OCI-LY3 (cell line): ENCODE data around the gene YLPM1.
A peak's percentile ranks its signal among the peaks of the same experiment; 100 is the strongest.

Source experiments
- H2AFZ ChIP-seq: fragments of 200-600, 300-600 bp; shearing (Covaris generic); 2 replicates; pipeline ENCODE4 v1.6.0; 2014; ENCODE audit warnings: antibody characterized with exemption, low read depth, low read length
- H3K27ac ChIP-seq: fragments of 200-600, 300-600 bp; sonication (generic); 2 replicates; pipeline ENCODE4 v1.5.1; 2014; ENCODE audit warnings: mild to moderate bottlenecking, low read length, moderate library complexity, mixed read lengths
- H3K27me3 ChIP-seq: fragments of 200-600, 300-600 bp; sonication (generic); 2 replicates; pipeline ENCODE4 v1.6.1; 2014; ENCODE audit warnings: low read depth, low read length, mixed read lengths
- H3K36me3 ChIP-seq: fragments of 200-600, 300-600 bp; sonication (generic); replicated peaks from 2 replicates; pipeline ENCODE3; 2014; ENCODE audit warnings: low read depth, low read length, mixed read lengths
- H3K4me1 ChIP-seq: fragments of 300-600, 200-600 bp; sonication (generic); 2 replicates; pipeline ENCODE4 v1.6.1; 2014; ENCODE audit warnings: low read length, mixed read lengths
- H3K4me2 ChIP-seq: fragments of 200-600, 300-600 bp; sonication (generic); 2 replicates; pipeline ENCODE4 v1.6.1; 2014; ENCODE audit warnings: low read length, mixed read lengths
- H3K4me3 ChIP-seq: fragments of 300-600, 200-600 bp; sonication (generic); 2 replicates; pipeline ENCODE4 v1.5.1; 2014; ENCODE audit warnings: antibody characterized with exemption, mild to moderate bottlenecking, low read length, moderate library complexity
- H3K79me2 ChIP-seq: fragments of 300-600, 200-600 bp; shearing (Covaris generic); 2 replicates; pipeline ENCODE4 v1.6.1; 2014; ENCODE audit warnings: mild to moderate bottlenecking, low read length, mixed read lengths
- H3K9ac ChIP-seq: fragments of 300-600, 200-600 bp; shearing (Covaris generic); 2 replicates; pipeline ENCODE4 v1.6.0; 2014; ENCODE audit warnings: mild to moderate bottlenecking, low read length, moderate library complexity
- H3K9me3 ChIP-seq: fragments of 200-600, 300-600 bp; shearing (Covaris generic); 2 replicates; pipeline ENCODE4 v1.6.1; 2014; ENCODE audit warnings: low read length, mixed read lengths; ENCODE audit not compliant: insufficient read depth
- H4K20me1 ChIP-seq: fragments of 200-600, 300-600 bp; sonication (generic); 2 replicates; pipeline ENCODE4 v1.6.1; 2016; ENCODE audit warnings: low read length, mixed read lengths; ENCODE audit not compliant: insufficient read depth
- EZH2phosphoT487 ChIP-seq: fragments of 200-600 bp; shearing (Covaris generic); IDR thresholded peaks from 2 replicates; pipeline ENCODE4 v1.6.1; 2018; ENCODE audit warnings: antibody characterized with exemption, mixed run types, low read depth
- TF ChIP-seq, protein P1 (sequence below): fragments of 200-600, 300-600 bp; sonication (generic); IDR thresholded peaks from 2 replicates; pipeline ENCODE4 v1.5.1; 2014; ENCODE audit warnings: antibody characterized with exemption, low read length, low read depth

The YLPM1 gene

DNA sequence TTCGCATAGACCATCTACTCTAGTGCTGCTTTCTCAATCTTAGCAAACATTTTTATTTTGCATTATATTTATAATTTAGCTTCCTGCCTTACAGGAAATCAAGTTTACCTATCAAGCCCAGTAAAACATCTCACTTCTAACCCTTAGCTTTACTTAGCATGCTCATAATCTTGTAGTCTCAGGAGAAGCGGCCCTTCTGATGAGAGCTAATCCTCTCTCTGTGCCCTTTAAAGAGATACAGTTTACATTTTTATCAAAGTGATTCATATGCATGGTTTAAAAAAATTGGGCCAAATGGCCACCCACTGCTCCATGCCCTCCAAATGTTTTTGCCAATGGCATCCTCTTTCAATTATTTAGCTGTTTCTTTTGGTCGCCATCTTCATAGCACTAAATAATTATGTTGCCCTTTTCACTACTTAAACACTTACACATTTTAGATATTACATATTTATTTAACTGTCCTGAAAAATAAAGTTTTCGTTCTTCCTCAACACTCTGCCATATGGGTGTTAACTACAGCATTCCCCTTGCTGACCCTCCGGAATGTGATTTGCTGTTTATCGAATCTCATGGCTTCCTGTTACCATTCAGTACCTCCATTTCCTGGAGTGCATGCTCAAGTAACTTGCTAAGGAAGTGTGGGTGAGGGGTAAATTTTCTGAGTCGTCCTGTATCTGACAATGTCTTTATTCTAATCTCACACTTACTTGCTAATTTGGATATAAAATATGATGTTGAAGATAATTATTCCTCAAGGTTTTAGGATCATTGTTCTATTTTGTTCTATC lies 29.3 kb downstream of the YLPM1 start:
- Histone ChIP-seq H3K9ac (no peak overlapping the region), H3K36me3 (peaks cover 25% of the 10 kb centered on the region), H3K27me3 (no peaks in the 10 kb centered on the region), H3K9me3 (no peaks in the 10 kb centered on the region), H3K4me3 (no peak overlapping the region), H3K4me1 (peaks cover 8% of the 10 kb centered on the region), H3K4me2 (no peak overlapping the region), H4K20me1 (peaks cover 23% of the 10 kb centered on the region), H3K79me2 (peaks cover 71% of the 10 kb centered on the region), H2AFZ (no peak overlapping the region), H3K27ac (no peak overlapping the region)
- no peak for TF ChIP-seq EZH2phosphoT487
- TF ChIP-seq, protein P1, sequence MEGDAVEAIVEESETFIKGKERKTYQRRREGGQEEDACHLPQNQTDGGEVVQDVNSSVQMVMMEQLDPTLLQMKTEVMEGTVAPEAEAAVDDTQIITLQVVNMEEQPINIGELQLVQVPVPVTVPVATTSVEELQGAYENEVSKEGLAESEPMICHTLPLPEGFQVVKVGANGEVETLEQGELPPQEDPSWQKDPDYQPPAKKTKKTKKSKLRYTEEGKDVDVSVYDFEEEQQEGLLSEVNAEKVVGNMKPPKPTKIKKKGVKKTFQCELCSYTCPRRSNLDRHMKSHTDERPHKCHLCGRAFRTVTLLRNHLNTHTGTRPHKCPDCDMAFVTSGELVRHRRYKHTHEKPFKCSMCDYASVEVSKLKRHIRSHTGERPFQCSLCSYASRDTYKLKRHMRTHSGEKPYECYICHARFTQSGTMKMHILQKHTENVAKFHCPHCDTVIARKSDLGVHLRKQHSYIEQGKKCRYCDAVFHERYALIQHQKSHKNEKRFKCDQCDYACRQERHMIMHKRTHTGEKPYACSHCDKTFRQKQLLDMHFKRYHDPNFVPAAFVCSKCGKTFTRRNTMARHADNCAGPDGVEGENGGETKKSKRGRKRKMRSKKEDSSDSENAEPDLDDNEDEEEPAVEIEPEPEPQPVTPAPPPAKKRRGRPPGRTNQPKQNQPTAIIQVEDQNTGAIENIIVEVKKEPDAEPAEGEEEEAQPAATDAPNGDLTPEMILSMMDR, result no peak

- Histone ChIP-seq H3K79me2 (peaks cover 77% of the 10 kb centered on the region), H3K9me3 (no peaks in the 10 kb centered on the region), H3K4me1 (peaks cover 8% of the 10 kb centered on the region), H3K4me3 (no peak overlapping the region), H3K27me3 (no peaks in the 10 kb centered on the region), H3K27ac (no peak overlapping the region), H4K20me1 (peaks cover 23% of the 10 kb centered on the region), H2AFZ (no peak overlapping the region), H3K36me3 (peaks cover 34% of the 10 kb centered on the region), H3K4me2 (no peak overlapping the region), H3K9ac (no peak overlapping the region)
- TF ChIP-seq, protein P1, result peak; percentile 36
- TF ChIP-seq EZH2phosphoT487, result no peak
These were observed 30.5 kb downstream of the YLPM1 start for GRCh38 chr14:74793506-74794155.

DNA sequence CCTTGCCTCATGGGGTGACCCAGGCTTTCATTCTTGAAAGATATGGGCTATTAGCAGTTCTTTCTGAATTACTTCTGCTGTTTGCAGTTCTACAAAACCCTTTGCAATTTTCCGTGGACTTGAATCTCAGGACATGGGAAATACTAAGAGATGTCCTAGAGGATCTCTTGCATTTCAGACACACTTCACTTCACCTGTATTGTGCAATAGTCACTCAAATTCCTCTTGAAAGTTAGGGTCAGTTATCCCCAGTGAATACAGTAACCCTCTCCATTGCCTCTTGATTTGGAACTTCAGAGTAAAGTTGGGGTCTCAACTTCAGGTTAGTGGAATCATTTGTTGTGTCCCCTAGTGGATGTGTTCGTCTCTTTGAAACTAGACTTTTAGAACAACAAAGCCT lies 31.8 kb downstream of the YLPM1 start:
- Histone ChIP-seq H3K9me3 (no peaks in the 10 kb centered on the region), H3K4me1 (peaks cover 11% of the 10 kb centered on the region), H3K36me3 (peaks cover 41% of the 10 kb centered on the region), H3K79me2 (peaks cover 75% of the 10 kb centered on the region), H2AFZ (no peak overlapping the region), H3K9ac (no peak overlapping the region), H3K4me3 (no peak overlapping the region), H3K27ac (no peak overlapping the region), H3K4me2 (no peak overlapping the region), H4K20me1 (peaks cover 28% of the 10 kb centered on the region), H3K27me3 (no peaks in the 10 kb centered on the region)
- no peak for TF ChIP-seq EZH2phosphoT487
- TF ChIP-seq, protein P1, result no peak

DNA sequence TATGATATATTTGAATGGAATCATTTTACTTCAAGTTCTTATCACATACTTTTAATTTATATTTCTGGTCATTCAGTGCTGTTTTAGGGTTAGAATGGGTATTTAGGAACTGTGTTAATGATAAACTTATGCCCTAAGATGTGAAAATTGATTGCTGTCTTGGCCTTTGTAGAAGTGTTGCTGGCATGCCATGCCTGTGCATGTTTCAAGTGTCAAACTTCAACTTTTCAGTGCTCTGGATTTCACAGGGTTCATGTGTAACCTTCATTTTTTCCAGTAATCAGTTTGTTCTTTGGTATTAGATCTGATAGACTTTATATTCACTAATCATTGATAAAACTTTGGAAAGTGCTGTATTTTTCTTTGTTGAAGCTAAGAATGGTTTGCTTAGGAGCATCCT lies 36.6 kb downstream of the YLPM1 start:
- H3K79me2 ChIP-seq, result peaks cover 46% of the 10 kb centered on the region
- H3K4me2 ChIP-seq, result no peak overlapping the region
- peaks cover 15% of the 10 kb centered on the region; the same call in 1 of the 2 replicates for H4K20me1 ChIP-seq
- no peak overlapping the region for H3K9ac ChIP-seq
- H3K4me3 ChIP-seq, result no peak overlapping the region
- H3K4me1 ChIP-seq, result peaks cover 11% of the 10 kb centered on the region
- H3K9me3 ChIP-seq, result no peaks in the 10 kb centered on the region
- TF ChIP-seq EZH2phosphoT487, result no peak
- TF ChIP-seq, protein P1, result no peak
- peaks cover 52% of the 10 kb centered on the region for H3K36me3 ChIP-seq
- H2AFZ ChIP-seq, result no peak overlapping the region
- H3K27ac ChIP-seq, result no peak overlapping the region
- no peaks in the 10 kb centered on the region for H3K27me3 ChIP-seq
